HepG2 (cell line): Measurements from ENCODE around the gene OR10H2. TPM values are rescaled to one million over a fixed set of nuclear protein-coding genes. Genes with fewer than 3 reads are reported as not detected.

Experiments
- ATAC-seq: fragments of 200-7000 bp; cut with Tn5 transposase; 3 replicates; pipeline ENCODE4 v1.9.1; 2020; ENCODE audit warnings: mild to moderate bottlenecking, moderate library complexity
- BruUV-seq: library from RNA; stranded (reverse); fragments of 400-500 nt; replicated peaks from 2 replicates; lab custom pipeline; 2021; lab: Mats Ljungman, UMichigan
- CTCF ChIA-PET: fragments of 300-600 bp; formaldehyde crosslinking; extraction: SDS; loops from one replicate; lab custom pipeline; 2021; ENCODE audit warnings: low total read pairs, inconsistent platforms, low intra/inter-chr PET ratio; lab: Yijun Ruan, JAX
- POLR2A ChIA-PET: fragments of 350-600 bp; sonication (Branson Sonifier 250); formaldehyde crosslinking; loops from one replicate; lab custom pipeline; 2020; ENCODE audit warnings: antibody characterized with exemption, inconsistent platforms; lab: Yijun Ruan, JAX
- DNase-seq: peaks from one replicate; pipeline ENCODE4 v3.0.0-alpha.2; 2015; ENCODE audit warnings: low spot score
- FAIRE-seq: peaks from 3 replicates; lab custom pipeline; 2011; peaks lifted over from hg19 to GRCh38; lab: Jason Lieb, UNC
- H2AFZ ChIP-seq: one replicate; pipeline ENCODE4 v1.6.1; 2011; ENCODE audit warnings: low read length, inconsistent platforms
- H3K27ac ChIP-seq: fragments of 300-600 bp; 3 replicates; pipeline ENCODE4 v1.8.0; 2011; ENCODE audit warnings: mixed run types, mild to moderate bottlenecking, mixed read lengths, low read length, inconsistent platforms; ENCODE audit not compliant: insufficient read depth; ENCODE audit errors: extremely low read length
- H3K27me3 ChIP-seq, 2 experiments: fragments of 200-600 bp in 1 of 2; 2 replicates in 1 of 2; 3 replicates in 1 of 2; pipeline versions ENCODE4 v1.6.0 to v1.8.0; 2011; ENCODE audit warnings: low read length in 2 of 2, mild to moderate bottlenecking in 2 of 2, moderate library complexity in 2 of 2, inconsistent platforms in 1 of 2; ENCODE audit not compliant: insufficient read depth in 2 of 2, control insufficient read depth in 1 of 2
- H3K36me3 ChIP-seq, 2 experiments: fragments of 200-600 bp in 1 of 2; replicated peaks in 1 of 2; 2 replicates in 1 of 2; 3 replicates in 1 of 2; pipeline versions ENCODE4 v1.5.1 to v1.8.0; 2011; ENCODE audit warnings: low read length in 2 of 2, inconsistent platforms in 1 of 2; ENCODE audit not compliant: insufficient read depth in 2 of 2, control insufficient read depth in 1 of 2
- H3K4me1 ChIP-seq: 2 replicates; pipeline ENCODE4 v1.5.1; 2012; ENCODE audit warnings: low read length, inconsistent platforms; ENCODE audit not compliant: insufficient read depth
- H3K4me2 ChIP-seq: 2 replicates; pipeline ENCODE4 v1.6.0; 2011; ENCODE audit warnings: low read depth, low read length, inconsistent platforms
- H3K4me3 ChIP-seq, 3 experiments: fragments of 200-600 bp in 1 of 3; sonication (generic), shearing (Covaris generic) in 1 of 3; replicated peaks in 1 of 3; 2 replicates each; pipeline ENCODE4 v1.5.1; 2011 to 2016; ENCODE audit warnings: low read length in 3 of 3, inconsistent platforms in 2 of 3, low read depth in 2 of 3, mild to moderate bottlenecking in 2 of 3, control low read depth in 1 of 3, mixed read lengths in 1 of 3; ENCODE audit not compliant: insufficient read depth in 1 of 3
- H3K79me2 ChIP-seq: one replicate; pipeline ENCODE4 v1.6.1; 2011; ENCODE audit warnings: low read length, inconsistent platforms; ENCODE audit not compliant: insufficient read depth
- H3K9ac ChIP-seq: 2 replicates; pipeline ENCODE4 v1.6.0; 2011; ENCODE audit warnings: mild to moderate bottlenecking, low read depth, low read length, inconsistent platforms; ENCODE audit not compliant: insufficient read depth
- H3K9me3 ChIP-seq: 2 replicates; pipeline ENCODE4 v1.5.1; 2012; ENCODE audit warnings: mild to moderate bottlenecking, low read length
- H4K20me1 ChIP-seq: 2 replicates; pipeline ENCODE4 v1.6.0; 2011; ENCODE audit warnings: inconsistent platforms, mild to moderate bottlenecking, low read length, moderate library complexity; ENCODE audit not compliant: insufficient read depth
- CBFB ChIP-seq: sonication (generic); formaldehyde crosslinking; IDR thresholded peaks from 2 replicates; pipeline ENCODE4 v1.4.0; 2020; ENCODE audit warnings: missing genetic modification reagents
- CEBPB ChIP-seq: IDR thresholded peaks from 2 replicates; pipeline ENCODE4 v1.6.1; 2011; ENCODE audit warnings: low read depth, low read length, improper control_type of control experiment, borderline replicate concordance
- CENPBD1 ChIP-seq: sonication (generic); formaldehyde crosslinking; IDR thresholded peaks from 2 replicates; pipeline ENCODE4 v1.8.0; 2022; ENCODE audit warnings: missing genetic modification reagents, low read depth, mild to moderate bottlenecking, borderline replicate concordance
- DNMT3B ChIP-seq: conservative IDR thresholded peaks from 2 replicates; pipeline ENCODE4 v1.6.1; 2016; ENCODE audit warnings: missing biosample characterization, control low read depth
- FOXJ3 ChIP-seq: sonication (generic); formaldehyde crosslinking; IDR thresholded peaks from 2 replicates; pipeline ENCODE4 v1.4.0; 2020; ENCODE audit warnings: missing genetic modification reagents, mild to moderate bottlenecking, borderline replicate concordance
- FOXO1 ChIP-seq: sonication (generic); formaldehyde crosslinking; IDR thresholded peaks from 2 replicates; pipeline ENCODE4 v1.4.0; 2020; ENCODE audit warnings: missing genetic modification reagents
- NR0B2 ChIP-seq: sonication (generic); formaldehyde crosslinking; IDR thresholded peaks from 2 replicates; pipeline ENCODE4 v1.4.0; 2020; ENCODE audit warnings: mild to moderate bottlenecking, missing genetic modification reagents
- SPEN ChIP-seq: sonication (generic); formaldehyde crosslinking; IDR thresholded peaks from 2 replicates; pipeline ENCODE4 v1.5.1; 2020; ENCODE audit warnings: low read depth, mild to moderate bottlenecking, missing genetic modification reagents
- ZBTB38 ChIP-seq: sonication (generic); formaldehyde crosslinking; IDR thresholded peaks from 2 replicates; pipeline ENCODE4 v1.5.1; 2020; ENCODE audit warnings: mild to moderate bottlenecking, missing genetic modification reagents
- ZKSCAN1 ChIP-seq: fragments of 150-350 bp; IDR thresholded peaks from 2 replicates; pipeline ENCODE4 v1.6.1; 2014; ENCODE audit warnings: low read length
- ZNF503 ChIP-seq: sonication (generic); formaldehyde crosslinking; IDR thresholded peaks from 2 replicates; pipeline ENCODE4 v1.4.0; 2020; ENCODE audit warnings: missing genetic modification reagents
- ZNF563 ChIP-seq: sonication (generic); formaldehyde crosslinking; IDR thresholded peaks from 2 replicates; pipeline ENCODE4 v1.8.0; 2022; ENCODE audit warnings: mild to moderate bottlenecking, moderate library complexity, missing genetic modification reagents
- ZNF614 ChIP-seq: IDR thresholded peaks from 2 replicates; pipeline ENCODE4 v1.6.1; 2018; ENCODE audit warnings: missing biosample characterization, missing genetic modification reagents, inconsistent platforms, borderline replicate concordance
- ZNF747 ChIP-seq: sonication (generic); formaldehyde crosslinking; IDR thresholded peaks from 2 replicates; pipeline ENCODE4 v1.8.1; 2023; ENCODE audit warnings: missing genetic modification reagents, mild to moderate bottlenecking, borderline replicate concordance
- WGBS: methylation state at CpG from one replicate; pipeline ENCODE4 v1.1.6; 2017; ENCODE audit warnings: low lambda C conversion rate; 5-methylcytosine and 5-hydroxymethylcytosine counted together
- in situ Hi-C: cut with HindIII; loops from 2 replicates; pipeline ENCODE4 v1.10.0; 2017; ENCODE audit warnings: low pct_unique_long_range_greater_than_20kb; ENCODE audit not compliant: extremely low pct_ligation_motif_present
- intact Hi-C: fragments of 100-400 bp; cut with micrococcal nuclease; formaldehyde crosslinking; loops from one replicate; pipeline ENCODE4 v1.10.0; 2022; ENCODE audit not compliant: unreplicated experiment
- polyA plus RNA-seq, 8 experiments: library from polyadenylated mRNA; depleted of rRNA in 3 of 8; stranded (reverse) in 7 of 8; unstranded in 1 of 8; fragments of >200 nt; fragmentation: Illumina TruSeq in 4 of 8; extraction: Trizol in 4 of 8; gene quantifications; 2 replicates each; pipeline versions ENCODE4 v1.2.1 to v1.2.3, GENCODE V29; 2011 to 2016; ENCODE audit warnings: low read depth in 4 of 8, missing spikeins in 1 of 8, mixed read lengths in 1 of 8; ENCODE audit not compliant: insufficient read depth in 1 of 8
- total RNA-seq, 5 experiments: library from RNA; depleted of rRNA; stranded (reverse); fragments of >200 nt; fragmentation: Illumina TruSeq; extraction: Trizol; gene quantifications; 2 replicates each; pipeline ENCODE4 v1.2.3, GENCODE V29; 2016; ENCODE audit warnings: low read depth in 1 of 5

OR10H2 gene
- total and polyA plus RNA-seq, 2 of the 13 experiments (the other 11 are each of a cell fraction or from before 2014, with no cell fraction given), result not detected

DNA sequence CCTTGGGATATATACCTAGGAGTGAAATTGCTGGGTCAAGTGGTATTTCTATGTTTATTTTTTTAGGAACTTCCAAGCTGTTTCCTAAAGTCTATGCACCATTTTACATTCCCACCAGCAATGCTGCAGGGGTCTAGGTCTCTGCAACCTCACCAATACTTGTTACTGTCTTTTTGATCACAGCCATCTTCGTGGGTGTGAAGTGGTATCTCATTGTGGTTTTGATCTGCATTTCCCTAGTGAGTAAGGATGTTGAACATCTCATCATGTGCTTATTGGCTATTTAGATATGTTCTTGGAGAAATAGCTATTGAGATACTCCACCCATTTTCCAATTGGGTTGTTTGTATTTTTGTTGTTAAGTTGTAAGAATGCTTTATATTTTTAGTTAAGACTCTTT lies 2.7 kb downstream of the OR10H2 start:
- no peak for DNase-seq
- Histone ChIP-seq H3K27me3 (no peaks in the 10 kb centered on the region), H3K27ac (no peak overlapping the region), H4K20me1 (no peaks in the 10 kb centered on the region), H3K4me3 (no peak overlapping the region), H2AFZ (no peak overlapping the region), H3K9me3 (no peaks in the 10 kb centered on the region), H3K36me3 (no peaks in the 10 kb centered on the region), H3K79me2 (no peaks in the 10 kb centered on the region), H3K9ac (no peak overlapping the region), H3K4me2 (no peak overlapping the region), H3K4me1 (no peaks in the 10 kb centered on the region)
- no peak for FAIRE-seq
- no peak for TF ChIP-seq ZNF563 (CRISPR knock-in tag)
- TF ChIP-seq SPEN (CRISPR knock-in tag), result no peak
- TF ChIP-seq ZNF614 (CRISPR knock-in tag), result no peak
- TF ChIP-seq FOXJ3 (CRISPR knock-in tag), result no peak
- TF ChIP-seq ZBTB38 (CRISPR knock-in tag), result no peak
- no peak for TF ChIP-seq CENPBD1 (CRISPR knock-in tag)
- TF ChIP-seq NR0B2, result no peak
- no peak for TF ChIP-seq ZNF747 (CRISPR knock-in tag)
- no peak for TF ChIP-seq DNMT3B
- no peak for TF ChIP-seq ZKSCAN1
- TF ChIP-seq CBFB (CRISPR knock-in tag), result no peak
- no peak for TF ChIP-seq ZNF503 (CRISPR knock-in tag)
- TF ChIP-seq FOXO1 (CRISPR knock-in tag), result no peak
- TF ChIP-seq CEBPB, result no peak
- no TSS peak for BruUV-seq
- CTCF ChIA-PET, result no interaction called here
- in situ Hi-C loops (no loop called here), intact Hi-C loops (no loop called here)
- 9% methylated on average over 1 of the region's 1 CpG for WGBS
- ATAC-seq, result no peak
- POLR2A ChIA-PET, result no interaction called here
